Measurements from ENCODE around the gene EPHA6.

The EPHA6 gene

DNA sequence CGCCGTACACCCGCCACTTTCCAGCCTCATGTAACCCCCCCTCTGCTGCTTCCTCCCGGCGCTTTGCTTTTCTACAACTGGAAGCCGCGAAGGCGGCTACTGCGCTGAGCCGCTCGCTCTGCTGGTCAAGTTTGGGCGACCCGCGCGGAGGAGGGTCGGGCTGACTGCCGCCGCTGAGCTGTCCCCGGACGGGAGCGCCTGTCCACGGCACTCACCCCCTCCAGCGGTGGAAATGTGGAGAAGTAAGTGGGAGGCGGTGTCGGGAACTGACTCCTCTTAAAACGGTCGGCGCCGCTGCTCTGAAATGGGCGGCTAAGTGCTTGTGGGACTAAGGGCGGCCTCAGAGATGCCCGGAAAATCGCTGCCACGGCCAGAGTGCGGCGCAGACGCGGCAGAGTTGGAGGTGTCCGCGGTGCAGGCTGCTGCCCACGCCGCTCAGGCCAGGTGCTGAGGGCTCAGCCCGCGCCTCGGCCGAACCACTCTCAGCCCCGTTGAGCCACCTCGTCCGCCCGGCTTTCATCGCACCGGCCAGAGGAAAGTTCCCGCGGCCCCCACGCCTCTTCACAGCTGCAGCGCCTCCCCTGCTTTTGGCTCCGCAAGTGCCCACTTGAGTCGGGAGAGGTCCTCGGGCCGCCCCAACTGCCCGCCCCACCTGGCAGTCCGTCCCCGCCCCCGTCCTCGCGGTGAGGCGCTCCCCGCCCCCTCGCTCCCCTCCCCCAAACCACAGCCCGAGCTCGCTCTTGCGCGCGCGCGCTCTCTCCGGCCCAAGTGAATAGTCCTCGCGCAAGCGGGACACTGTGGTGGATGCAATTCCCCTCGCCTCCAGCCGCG lies at the start of gene EPHA6:
EPHA6 (plus strand) TSS at position 775 of the 831 bp plus-strand sequence.
- DNase-seq: no peak

DNA sequence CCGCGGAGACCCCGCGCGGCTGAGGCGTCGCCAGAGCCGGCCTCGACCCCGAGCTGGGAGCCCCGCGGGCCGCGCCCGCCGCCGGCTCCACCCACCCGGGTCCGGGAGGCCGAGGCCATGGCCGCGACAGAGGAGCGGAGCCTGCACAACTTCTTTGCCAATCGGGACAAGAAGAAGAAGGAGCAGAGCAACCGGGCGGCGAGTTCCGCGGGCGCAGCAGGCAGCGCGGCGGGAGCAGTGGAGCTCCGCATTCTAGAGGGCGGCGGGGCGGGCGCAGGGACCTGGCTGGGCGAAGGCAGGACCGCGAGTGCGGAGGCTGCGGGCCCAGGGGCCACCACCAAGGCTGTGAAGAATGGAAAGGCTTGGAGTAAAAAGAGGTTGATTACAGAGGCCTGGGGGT lies 37.6 kb upstream of the EPHA6 start:
- no peak for DNase-seq

DNA sequence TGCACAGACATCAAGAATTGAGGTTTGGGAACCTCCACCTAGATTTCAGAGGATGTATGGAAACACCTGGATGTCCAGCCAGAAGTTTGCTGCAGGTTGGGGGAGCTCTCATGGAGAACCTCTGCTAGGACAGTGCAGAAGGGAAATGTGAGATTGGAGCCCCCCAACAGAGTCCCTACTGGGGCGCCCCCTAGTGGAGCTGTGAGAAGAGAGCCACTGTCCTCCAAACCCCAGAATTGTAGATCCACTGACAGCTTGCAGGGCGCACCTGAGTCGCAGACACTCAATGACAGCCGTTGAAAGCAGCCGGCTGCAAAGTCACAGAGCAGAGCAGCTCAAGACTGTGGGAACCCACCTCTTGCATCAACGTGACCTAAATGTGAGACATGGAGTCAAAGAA lies 34.6 kb upstream of the EPHA6 start:
- DNase-seq: no peak

DNA sequence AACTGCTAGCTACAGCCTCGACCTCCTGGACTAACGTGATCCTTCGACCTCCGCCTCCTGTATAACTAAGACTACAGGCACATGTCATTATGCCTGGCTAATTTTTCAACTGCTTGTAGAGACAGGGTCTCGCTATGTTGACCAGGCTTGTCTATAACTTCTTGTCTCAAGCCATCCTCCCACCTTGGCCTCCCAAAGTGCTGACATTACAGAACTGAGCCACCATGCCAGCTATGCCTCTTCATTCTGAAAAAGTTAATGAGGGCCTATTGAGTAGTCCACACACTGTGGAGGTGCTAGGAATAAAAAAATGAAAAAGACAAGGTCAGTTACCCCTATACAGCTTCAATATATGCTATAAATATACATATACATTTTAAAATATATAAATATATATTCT lies 18.3 kb upstream of the EPHA6 start:
- DNase-seq: no peak

DNA sequence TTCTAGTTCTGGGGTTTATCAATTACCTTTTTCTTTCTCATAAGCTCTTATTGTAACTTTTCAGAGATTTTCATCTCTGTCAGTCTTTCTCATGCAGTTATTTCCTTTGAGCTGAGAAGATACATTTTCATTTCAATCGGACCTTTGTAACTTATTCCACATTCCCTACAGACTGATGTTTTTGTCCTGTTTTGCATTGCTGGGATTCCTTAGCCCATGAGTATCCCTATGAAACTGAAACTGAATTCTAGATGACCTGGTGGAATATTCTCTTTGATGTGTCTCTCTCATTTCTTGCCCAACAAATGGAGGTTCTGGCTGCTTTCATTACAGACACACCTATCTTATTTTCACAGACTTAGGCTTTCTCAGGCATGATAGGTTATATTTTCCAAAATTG lies 10.5 kb upstream of the EPHA6 start:
- no peak for DNase-seq

DNA sequence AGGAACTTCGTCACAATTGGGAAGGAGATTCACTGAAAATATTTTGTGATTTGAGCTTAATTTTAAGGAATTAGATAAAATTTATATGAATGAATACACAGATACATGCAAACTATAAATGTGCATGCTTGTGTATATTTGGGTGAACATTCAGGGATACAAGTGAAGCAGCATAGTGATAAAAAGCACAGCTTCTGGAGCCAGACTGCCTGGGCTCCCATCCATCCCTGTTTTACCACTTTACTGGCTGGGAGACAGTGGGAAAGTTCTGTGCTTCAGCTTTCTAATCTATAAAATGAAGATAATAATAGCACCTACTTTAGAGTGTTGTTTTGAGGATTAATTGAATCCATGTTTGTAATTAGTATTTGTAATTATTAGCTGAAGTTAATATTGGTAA lies 8.1 kb upstream of the EPHA6 start:
- DNase-seq: no peak

DNA sequence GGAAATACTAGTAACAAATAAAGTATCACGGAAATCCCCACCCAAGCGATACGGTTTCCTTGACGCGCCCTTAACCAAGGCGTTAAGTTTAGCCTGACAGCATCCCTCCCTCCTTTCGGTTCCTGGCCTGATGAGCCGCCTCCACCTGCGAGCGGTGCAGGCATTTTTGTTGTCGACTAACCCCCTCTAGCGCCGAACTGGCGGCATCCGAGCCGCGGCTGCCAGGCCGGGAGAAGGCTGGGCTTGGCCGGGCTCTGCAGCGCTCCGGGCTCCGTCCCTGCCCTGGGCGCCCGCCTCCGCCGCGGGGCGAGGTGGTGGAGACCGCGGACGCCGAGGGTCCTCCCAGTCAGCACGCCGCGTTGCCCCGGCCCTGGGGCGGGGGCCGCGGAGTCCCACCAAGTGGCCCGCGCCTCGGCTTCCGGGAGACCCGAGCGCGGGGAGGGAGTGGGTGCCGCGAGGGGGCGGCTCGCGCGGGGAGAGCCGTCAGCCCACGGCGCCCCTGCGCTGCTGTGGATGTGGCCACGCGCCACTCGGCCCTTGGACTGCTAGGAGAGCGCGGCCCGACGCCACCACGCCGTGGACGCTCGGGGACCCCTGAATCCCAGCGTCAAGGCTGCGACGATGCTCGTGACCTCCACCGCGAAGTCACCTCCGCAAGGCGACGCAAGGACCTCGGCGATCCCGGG lies 1.1 kb upstream of the EPHA6 start:
- no peak for DNase-seq

DNA sequence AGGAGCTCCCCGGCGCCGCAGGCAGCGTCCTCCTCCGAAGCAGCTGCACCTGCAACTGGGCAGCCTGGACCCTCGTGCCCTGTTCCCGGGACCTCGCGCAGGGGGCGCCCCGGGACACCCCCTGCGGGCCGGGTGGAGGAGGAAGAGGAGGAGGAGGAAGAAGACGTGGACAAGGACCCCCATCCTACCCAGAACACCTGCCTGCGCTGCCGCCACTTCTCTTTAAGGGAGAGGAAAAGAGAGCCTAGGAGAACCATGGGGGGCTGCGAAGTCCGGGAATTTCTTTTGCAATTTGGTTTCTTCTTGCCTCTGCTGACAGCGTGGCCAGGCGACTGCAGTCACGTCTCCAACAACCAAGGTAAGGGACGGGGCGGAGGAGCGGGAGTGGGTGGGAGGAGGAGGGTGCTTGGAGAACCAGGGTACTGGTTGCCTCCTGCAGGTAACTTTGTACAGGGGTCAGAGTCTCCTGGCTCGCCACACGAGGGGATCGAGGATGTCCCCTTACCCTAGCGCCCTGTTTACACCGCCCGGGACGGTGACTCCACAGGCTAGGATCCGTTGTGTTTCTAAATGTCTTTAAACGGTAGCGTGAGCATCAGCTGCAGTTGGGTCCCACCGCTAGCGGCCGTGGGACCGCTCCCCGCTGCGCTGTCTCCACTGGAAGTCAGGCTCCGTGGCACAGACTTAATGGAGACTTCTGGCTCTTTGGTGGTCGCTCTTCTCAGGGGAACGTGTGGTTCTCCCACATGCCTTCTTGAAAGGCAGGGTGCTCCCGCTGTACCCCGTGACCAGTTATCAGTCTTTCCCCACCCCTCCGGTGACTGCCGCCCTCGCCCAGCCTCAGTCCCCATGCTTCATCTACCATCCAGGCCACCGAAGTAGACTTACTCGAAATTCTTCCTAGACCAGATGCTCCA lies 515 bp downstream of the EPHA6 start:
- DNase-seq: no peak

DNA sequence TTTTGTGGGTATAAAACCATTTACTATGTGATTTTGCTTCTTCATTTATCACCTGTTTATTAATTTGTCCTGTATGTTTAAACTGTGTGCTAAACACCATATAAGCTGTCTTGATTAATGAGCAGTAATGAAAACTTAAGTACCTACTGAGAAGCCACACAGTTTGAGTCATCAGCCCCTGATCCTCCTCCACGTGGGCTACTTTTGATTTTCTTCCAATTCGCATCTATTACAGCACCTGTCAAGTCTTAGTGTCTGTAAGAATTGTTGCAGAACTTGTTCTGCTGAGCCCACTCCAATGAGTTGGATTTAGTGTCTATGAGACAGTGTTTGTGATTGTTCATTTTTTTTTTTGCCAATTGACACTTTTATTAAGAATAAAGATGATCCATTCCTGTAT lies 16.8 kb downstream of the EPHA6 start:
- DNase-seq: no peak

DNA sequence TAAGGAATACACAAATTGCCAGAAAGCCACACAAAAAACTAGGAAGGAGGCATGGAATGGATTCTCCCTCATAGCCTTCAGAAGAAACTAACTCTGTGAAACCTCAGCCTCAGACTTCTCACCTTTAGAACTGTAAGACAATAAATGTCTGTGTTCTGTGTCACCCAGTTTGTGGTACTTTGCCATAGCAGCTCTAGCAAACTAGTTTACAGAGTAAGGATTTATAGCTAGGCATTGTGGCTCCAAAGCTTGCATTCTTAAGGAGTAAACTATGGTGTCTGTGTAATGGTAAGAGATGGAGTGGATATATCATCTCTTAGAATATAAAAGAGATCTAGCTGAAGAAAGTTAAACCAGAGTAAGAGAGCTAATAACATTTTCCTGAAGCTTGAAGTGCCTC lies 18.9 kb downstream of the EPHA6 start:
- DNase-seq: no peak

DNA sequence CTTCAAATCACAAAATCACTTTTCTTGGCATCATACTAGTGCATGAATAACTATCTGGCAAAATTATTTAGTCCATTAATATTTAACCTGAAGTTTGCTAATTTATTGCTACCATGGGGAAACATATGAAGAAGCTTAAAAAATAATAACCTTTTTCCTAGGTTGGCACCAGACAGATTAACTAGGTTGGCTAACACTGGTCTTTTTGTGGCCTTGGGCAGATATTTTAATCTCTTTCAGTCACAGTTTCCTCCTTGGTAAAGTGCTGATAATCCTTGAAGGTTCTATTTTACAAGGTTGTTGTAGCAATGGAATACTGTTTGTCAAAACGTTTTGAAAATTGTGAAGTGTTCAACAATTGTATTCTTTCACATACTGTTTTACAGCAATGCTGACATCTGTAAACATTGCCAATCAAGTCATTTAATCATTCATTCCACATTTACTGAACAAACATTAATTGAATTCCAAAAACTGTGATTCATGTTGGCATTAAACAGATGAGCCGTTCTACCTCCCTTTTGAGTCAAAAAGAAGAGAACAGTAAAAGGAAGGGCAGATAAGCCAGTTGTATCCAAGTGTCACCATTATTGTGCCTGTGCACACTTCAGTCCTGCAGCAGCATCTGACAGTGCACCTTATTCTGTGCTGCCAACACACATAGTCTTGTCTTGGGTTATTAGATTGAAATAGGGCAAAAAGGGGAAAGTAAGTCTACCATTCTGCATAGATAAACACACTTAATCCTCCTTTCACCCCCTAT lies 21.9 kb downstream of the EPHA6 start:
- DNase-seq: no peak

DNA sequence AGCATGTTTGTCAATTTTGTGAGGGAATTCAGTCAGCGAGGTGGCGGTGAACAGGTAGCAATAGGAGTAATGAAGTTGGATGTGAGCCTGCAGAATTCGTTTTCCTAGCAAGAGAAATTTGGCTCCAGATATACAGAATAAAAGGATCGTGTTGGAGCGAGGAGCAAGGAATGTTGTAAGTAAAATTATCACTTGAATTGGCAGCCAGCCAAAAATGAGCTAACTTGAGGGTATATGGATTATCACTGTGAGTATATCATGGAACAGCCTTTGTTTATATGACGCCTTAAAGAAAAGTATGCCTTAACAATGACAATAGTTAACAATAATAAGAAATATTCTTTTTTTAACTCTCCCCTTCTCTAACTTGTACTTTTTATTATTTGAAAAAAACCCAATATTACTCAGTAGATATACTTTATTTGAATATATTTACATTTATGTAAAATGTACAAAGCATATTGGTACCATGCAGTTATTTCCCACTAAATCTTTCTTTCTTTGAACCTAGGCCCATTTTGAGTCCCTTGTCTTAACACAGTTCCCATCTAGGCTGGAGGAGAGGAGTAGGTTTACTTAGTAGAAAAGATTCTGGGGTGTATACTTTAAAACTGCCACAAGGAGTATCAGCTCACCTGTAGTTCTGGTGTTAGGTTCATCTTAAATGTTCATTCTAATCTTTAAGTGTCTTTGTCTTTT lies 29.3 kb downstream of the EPHA6 start:
- no peak for DNase-seq

DNA sequence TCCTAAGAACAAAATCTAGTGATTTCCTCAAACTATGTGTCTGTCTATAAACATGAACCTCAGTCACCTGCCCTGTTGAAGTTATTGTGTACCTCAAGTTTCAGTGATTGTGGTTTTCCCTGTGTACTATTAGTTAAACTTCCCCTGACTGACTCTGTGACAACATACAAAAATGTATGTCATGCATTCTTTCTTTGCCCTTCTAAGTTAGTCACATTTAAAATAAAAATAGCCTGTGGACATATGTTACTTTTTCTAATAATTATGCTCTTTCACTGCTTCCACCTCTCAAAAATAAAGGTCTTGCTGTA lies 29.8 kb downstream of the EPHA6 start:
- DNase-seq: no peak

DNA sequence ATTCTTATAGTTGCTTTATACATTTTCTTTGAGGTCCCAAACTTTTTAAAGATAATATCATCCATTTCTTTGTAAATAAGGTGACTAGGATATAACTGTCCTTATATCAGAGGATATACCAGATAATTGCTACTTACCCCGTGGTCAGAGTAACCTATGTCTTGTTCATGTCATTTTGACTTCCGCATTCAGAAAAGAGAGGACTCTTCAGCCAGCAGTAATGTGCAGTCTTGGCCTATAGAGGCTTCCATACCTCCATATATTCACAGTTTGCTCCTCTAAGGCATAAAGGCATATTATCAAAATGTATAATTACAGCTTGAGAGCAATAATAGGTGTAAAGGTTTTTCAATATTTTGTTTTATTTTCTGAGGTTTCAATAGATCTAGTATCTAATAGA lies 38.5 kb downstream of the EPHA6 start:
- DNase-seq: peak; percentile 18

DNA sequence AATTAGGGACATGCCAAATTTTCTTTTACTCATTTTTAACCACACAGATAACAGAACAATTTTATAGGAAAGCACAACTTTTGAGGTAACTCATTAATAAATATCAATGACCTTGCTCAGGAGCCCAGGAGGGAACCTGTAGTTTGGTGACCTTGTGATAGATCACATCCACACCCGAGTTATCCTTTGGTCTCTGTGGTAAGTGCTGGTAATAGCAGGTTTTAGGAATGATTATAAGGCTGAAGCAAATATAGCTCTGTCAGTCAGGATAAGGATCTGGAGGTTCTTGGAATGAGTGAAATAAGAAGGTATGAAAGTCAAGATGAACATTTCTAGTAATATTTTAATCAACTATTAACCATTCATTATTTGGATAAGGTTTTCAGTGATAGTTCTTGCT lies 46.5 kb downstream of the EPHA6 start:
- no peak for DNase-seq

DNA sequence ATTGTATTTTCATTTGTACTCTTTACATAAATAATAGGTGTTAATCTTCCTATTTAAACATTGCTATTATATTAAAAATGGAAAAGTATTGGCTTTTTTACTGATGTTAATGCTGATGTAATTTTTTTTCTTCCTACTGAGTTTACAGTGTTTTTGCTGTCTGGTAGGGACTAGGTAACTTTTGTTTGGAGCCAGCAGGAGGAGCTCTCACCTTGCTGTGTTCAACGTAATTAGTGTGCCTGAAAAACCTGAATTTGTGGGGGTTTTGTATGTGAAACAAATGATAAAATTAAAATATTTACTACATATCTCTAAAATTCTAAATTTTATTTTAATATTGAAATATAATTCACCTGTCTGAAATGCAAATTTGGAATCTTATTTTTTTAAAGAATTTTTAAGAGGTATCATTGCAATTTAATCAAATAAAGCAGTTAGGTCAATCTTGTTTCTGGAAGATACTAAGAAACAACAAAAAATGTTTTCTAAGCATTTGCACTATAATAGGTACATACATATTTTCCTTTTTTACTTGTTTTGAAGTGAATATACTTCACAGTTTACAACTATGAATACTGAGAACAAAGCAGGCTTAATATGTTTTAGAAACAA lies 48.8 kb downstream of the EPHA6 start:
- DNase-seq: peak; percentile 62

DNA sequence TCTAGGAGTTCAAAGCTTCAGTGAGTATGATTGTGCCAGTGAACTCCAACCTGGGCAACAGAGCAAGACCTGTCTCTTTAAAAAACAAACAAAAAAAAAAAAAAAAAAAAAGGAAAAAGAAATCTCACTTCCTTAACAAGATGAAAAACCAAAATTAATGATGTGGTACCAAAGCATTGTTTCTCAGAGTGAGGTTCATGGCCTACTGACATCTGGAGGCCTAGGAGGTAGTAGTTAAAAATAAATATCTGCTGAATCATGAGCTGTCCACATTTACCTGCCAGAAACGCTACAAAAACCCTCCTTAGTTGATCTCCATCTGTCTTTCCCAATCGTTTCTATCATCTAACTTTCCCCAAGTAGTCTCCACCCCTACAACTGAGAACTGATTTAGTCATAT lies 51.2 kb downstream of the EPHA6 start:
- DNase-seq: no peak

DNA sequence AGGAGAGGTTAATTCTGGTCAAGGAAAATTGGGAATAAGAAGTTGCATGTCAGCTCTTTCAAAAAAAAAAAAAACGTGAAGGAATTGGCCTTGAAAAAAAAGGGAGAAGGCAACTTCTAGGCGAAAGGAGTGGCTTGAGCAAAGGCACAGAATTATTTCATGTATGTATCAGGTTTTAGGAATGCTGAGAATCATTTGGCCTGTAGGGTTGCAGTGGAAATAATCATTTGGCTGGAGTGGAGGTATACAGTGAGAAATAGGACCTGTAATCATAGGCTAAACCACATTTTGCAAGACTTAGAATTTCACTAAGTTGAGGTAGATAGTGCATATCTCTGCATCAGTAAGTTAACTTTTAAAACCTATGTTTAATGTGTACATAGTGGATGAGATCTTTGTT lies 54.9 kb downstream of the EPHA6 start:
- DNase-seq: no peak

DNA sequence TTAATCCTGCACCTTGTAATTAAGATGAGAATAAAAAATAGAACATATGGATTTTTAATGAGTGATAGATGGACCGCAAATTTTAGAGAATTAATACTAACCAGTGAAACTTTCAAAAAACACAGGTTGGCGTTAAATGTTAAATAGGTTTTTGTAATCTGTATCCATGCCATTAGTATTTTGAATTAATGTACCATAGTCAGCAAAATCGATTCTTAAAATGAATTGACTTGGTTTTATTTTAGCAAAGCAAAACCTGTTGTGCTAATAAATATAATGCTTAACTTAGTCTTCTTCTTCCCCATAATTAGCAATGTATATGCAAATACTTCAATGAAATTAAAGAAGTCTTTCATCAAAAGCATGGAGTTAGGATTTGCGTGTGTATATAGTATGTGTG lies 63.1 kb downstream of the EPHA6 start:
- DNase-seq: no peak

DNA sequence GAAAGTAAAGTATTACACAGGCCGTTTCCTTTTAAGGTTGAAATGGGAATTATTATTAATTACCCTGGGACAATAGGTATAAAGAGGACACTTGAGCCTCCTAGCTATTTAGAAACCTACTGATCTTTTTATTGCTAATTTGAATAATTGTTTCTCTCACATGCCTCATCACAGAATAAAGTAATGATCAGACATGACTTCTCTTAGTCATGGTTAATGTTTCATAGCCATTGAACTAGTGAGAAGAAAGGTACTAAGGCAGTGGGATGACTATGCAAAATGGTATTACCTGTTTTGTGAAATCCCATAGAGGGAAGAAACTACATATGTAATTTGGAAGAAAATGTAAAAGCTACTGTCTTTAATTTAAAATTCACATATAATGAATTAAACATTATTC lies 85.6 kb downstream of the EPHA6 start:
- no peak for DNase-seq

DNA sequence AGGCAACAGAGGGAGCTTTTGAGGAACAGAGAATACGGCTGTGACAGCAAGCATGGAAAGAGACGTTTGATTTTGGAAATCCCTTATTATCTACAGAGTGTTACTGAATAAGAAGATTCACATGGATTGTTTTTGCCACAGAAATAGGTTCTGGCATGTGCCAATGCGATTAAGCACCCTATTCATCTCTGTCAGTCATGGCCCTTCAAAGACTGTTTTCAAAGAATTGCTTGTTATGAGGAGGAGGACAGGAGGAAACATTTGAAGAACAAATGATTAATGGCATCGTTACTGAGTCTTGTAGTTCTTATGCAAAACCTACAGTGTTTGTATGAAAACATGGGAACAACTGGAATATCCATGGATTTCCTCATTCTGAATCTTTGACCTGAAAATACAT lies 86.2 kb downstream of the EPHA6 start:
- no peak for DNase-seq

DNA sequence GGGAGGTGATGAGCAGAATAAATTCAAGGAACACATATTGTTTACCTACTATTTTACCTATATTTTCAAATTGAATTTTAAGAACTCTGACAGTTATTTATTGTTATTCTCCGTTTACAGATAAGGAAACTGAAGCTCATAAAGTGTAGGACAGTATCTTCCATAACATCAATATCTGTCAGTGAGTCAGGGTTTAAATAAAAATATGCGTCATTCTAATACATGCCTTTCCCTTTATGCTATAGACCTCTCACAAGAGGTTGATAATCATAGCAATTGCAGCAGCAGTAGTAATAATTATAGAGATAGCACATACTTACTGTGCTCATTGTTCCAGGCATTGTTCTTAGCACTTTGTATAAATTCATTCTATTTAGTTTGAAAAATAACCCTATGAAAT lies 101.1 kb downstream of the EPHA6 start:
- no peak for DNase-seq

Measured in OCI-M1 (cell line).